ENCODE measurements around the gene NCAM2.

NCAM2 gene

DNA sequence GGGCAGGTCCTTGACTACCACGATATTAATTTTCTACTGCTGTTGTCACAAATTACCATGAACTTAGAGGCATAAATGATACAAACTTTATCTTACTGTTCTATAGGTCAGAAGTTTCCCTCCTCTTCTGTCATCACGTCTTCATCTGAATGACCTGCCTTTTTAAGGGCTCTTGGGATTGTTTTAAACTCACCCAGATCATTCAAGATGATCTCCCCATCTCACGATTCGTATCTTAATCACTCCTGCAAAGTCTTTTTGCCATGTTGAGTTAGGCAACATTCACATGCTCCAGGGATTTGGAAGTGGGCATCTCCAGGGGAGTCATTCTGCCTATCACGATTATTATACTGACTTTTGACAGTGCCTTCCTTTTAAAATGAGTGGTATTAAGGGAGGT, 32.1 kb downstream of the NCAM2 start:
- no peaks in the 10 kb centered on the region for H3K9me3 ChIP-seq (ENCODE audit: control insufficient read depth, low read length)
- no peak overlapping the region for H3K27ac ChIP-seq
- no peak overlapping the region for H3K4me2 ChIP-seq (ENCODE audit: low read length)
- no peaks in the 10 kb centered on the region for H3K79me2 ChIP-seq
- no peaks in the 10 kb centered on the region for H3K4me1 ChIP-seq
- no peak overlapping the region for H3K4me3 ChIP-seq (ENCODE audit: low read depth, low read length)
- no peaks in the 10 kb centered on the region for H3K27me3 ChIP-seq (ENCODE audit: control insufficient read depth, insufficient read depth, low read length)
- no peak overlapping the region for H3K9ac ChIP-seq
- H2AFZ ChIP-seq, result no peak overlapping the region
- no peaks in the 10 kb centered on the region for H3K36me3 ChIP-seq (ENCODE audit: control insufficient read depth, insufficient read depth, low read length)
- no peak for TF ChIP-seq CTCF (IDR thresholded peaks at IDR 0.05)

DNA sequence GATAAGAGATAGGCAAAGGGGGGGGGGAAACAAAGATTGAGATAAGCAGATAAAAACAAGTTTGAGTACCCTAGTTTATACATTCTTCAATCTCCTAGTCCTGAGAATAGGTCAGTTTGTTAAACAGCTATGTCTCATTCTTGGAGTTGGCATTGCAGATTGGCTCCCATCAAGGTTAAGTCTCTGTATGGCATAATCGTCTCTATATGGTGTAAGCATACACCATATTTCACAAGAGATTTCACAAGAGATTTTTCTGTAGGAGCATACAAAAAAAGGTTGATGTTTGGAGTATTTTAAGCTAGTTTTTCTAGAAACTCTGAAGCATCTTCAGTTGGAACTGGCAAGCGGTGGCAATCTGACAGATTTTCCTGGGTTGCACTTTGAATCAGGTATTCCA, 35.8 kb downstream of the NCAM2 start:
- no peaks in the 10 kb centered on the region for H3K4me1 ChIP-seq
- H3K27ac ChIP-seq, result no peak overlapping the region
- H3K4me2 ChIP-seq (ENCODE audit: low read length), result no peak overlapping the region
- no peaks in the 10 kb centered on the region for H3K9me3 ChIP-seq (ENCODE audit: control insufficient read depth, low read length)
- no peaks in the 10 kb centered on the region for H3K79me2 ChIP-seq
- no peak for TF ChIP-seq CTCF (IDR thresholded peaks at IDR 0.05)
- no peaks in the 10 kb centered on the region for H3K27me3 ChIP-seq (ENCODE audit: control insufficient read depth, insufficient read depth, low read length)
- no peak overlapping the region for H3K9ac ChIP-seq
- no peak overlapping the region for H3K4me3 ChIP-seq (ENCODE audit: low read depth, low read length)
- no peak overlapping the region for H2AFZ ChIP-seq
- no peaks in the 10 kb centered on the region for H3K36me3 ChIP-seq (ENCODE audit: control insufficient read depth, insufficient read depth, low read length)

- Histone ChIP-seq H3K27me3 (ENCODE audit: control insufficient read depth, insufficient read depth, low read length) (no peaks in the 10 kb centered on the region), H3K4me1 (no peaks in the 10 kb centered on the region), H3K79me2 (no peaks in the 10 kb centered on the region), H3K4me3 (ENCODE audit: low read depth, low read length) (no peak overlapping the region), H3K9ac (no peak overlapping the region), H3K27ac (no peak overlapping the region), H2AFZ (no peak overlapping the region), H3K9me3 (ENCODE audit: control insufficient read depth, low read length) (no peaks in the 10 kb centered on the region), H3K4me2 (ENCODE audit: low read length) (no peak overlapping the region), H3K36me3 (ENCODE audit: control insufficient read depth, insufficient read depth, low read length) (no peaks in the 10 kb centered on the region)
- no peak for TF ChIP-seq CTCF (IDR thresholded peaks at IDR 0.05)
These were observed 41.5 kb downstream of the NCAM2 start for GRCh38 chr21:21039624-21040170.

- H3K9ac ChIP-seq, result no peak overlapping the region
- no peaks in the 10 kb centered on the region for H3K4me1 ChIP-seq
- no peaks in the 10 kb centered on the region for H3K27me3 ChIP-seq (ENCODE audit: control insufficient read depth, insufficient read depth, low read length)
- no peak overlapping the region for H3K4me3 ChIP-seq (ENCODE audit: low read depth, low read length)
- no peaks in the 10 kb centered on the region for H3K36me3 ChIP-seq (ENCODE audit: control insufficient read depth, insufficient read depth, low read length)
- no peak overlapping the region for H2AFZ ChIP-seq
- no peak overlapping the region for H3K27ac ChIP-seq
- no peaks in the 10 kb centered on the region for H3K9me3 ChIP-seq (ENCODE audit: control insufficient read depth, low read length)
- H3K79me2 ChIP-seq, result no peaks in the 10 kb centered on the region
- no peak for TF ChIP-seq CTCF (IDR thresholded peaks at IDR 0.05)
- H3K4me2 ChIP-seq (ENCODE audit: low read length), result no peak overlapping the region
These were observed 47.3 kb downstream of the NCAM2 start for GRCh38 chr21:21045518-21045917.

DNA sequence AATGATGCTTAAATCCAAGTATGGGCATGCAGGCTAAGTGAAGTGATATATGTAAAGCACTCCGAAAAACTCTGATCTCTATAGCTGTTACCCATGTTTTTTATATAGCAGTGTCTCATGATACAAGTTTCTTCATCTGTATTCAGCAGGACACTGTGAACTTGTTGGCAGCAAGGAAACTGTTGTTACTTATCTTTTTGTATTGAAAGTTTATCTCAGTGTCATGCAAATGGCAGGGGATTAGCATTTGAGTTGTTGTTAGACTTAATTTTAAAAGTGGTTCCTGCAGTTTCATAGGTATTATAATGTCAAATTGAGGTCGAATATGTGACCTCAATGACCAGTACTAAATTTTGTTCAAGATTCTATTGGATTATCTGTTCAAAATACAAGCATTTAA, 47.9 kb downstream of the NCAM2 start:
- no peak overlapping the region for H3K4me3 ChIP-seq (ENCODE audit: low read depth, low read length)
- H3K9me3 ChIP-seq (ENCODE audit: control insufficient read depth, low read length), result no peaks in the 10 kb centered on the region
- H3K4me1 ChIP-seq, result no peaks in the 10 kb centered on the region
- no peaks in the 10 kb centered on the region for H3K79me2 ChIP-seq
- no peak overlapping the region for H3K9ac ChIP-seq
- no peak overlapping the region for H3K4me2 ChIP-seq (ENCODE audit: low read length)
- no peak for TF ChIP-seq CTCF (IDR thresholded peaks at IDR 0.05)
- H3K27ac ChIP-seq, result no peak overlapping the region
- H3K36me3 ChIP-seq (ENCODE audit: control insufficient read depth, insufficient read depth, low read length), result no peaks in the 10 kb centered on the region
- no peak overlapping the region for H2AFZ ChIP-seq
- H3K27me3 ChIP-seq (ENCODE audit: control insufficient read depth, insufficient read depth, low read length), result no peaks in the 10 kb centered on the region

Data from parathyroid adenoma (tissue), 2 donors.